Erythroblast (primary cell): Measurements from ENCODE around the gene BRIP1.

Experiments
- GATA1 ChIP-seq: IDR thresholded peaks from 2 replicates; pipeline ENCODE4 v1.6.1; 2011; ENCODE audit warnings: low read depth, mild to moderate bottlenecking, control low read depth, low read length, moderate library complexity
- POLR2A ChIP-seq: IDR thresholded peaks from 2 replicates; pipeline ENCODE4 v1.6.1; 2011; ENCODE audit warnings: mild to moderate bottlenecking, low read length

GRCh38 chr17:61686113-61686512 lies 177.2 kb downstream of the BRIP1 start:
- TF ChIP-seq GATA1 (no peak), POLR2A (no peak)
